Measurements from ENCODE around the gene HASPIN. TPM values are rescaled to one million over a fixed set of nuclear protein-coding genes. Genes with fewer than 3 reads are reported as not detected.

Gene HASPIN
- total and polyA plus RNA-seq, 2 of the 8 experiments (the other 6 are each of a cell fraction or from before 2014, with no cell fraction given), result 7.8 to 29.5 TPM

- TF ChIP-seq CHD7 (IDR thresholded peaks at IDR 0.05; ENCODE audit: insufficient replicate concordance, low read length), result no peak
- TF ChIP-seq ATF3 (IDR thresholded peaks at IDR 0.05; ENCODE audit: insufficient read depth, low read depth, low read length), result no peak
- no peak for TF ChIP-seq CHD2 (IDR thresholded peaks at IDR 0.05; ENCODE audit: low read length)
- TF ChIP-seq NRF1 (IDR thresholded peaks at IDR 0.05; ENCODE audit: low read depth, low read length), result no peak
- no peak for TF ChIP-seq TAF1 (IDR thresholded peaks at IDR 0.05; ENCODE audit: low read depth, low read length)
- TF ChIP-seq SP1 (IDR thresholded peaks at IDR 0.05; ENCODE audit: low read depth, low read length), result no peak
Observed at GRCh38 chr17:3681057-3681456, 42.6 kb upstream of the HASPIN start (continued).

Measured in H1 (cell line).